GM12892 (cell line): Measurements from ENCODE around the gene RBP5.

Experiments used
- DNase-seq: peaks from one replicate; pipeline ENCODE4 v3.0.0; 2011; ENCODE audit not compliant: insufficient read length
- FAIRE-seq: peaks from 2 replicates; lab custom pipeline; 2011; peaks lifted over from hg19 to GRCh38; lab: Jason Lieb, UNC
- POLR2A ChIP-seq: IDR thresholded peaks from 2 replicates; pipeline ENCODE4 v1.6.1; 2011; ENCODE audit warnings: low read depth, low read length, control low read depth
- POLR2AphosphoS5 ChIP-seq: IDR thresholded peaks from 2 replicates; pipeline ENCODE4 v1.6.1; 2011; ENCODE audit warnings: low read depth, low read length, control low read depth
- TAF1 ChIP-seq: IDR thresholded peaks from 2 replicates; pipeline ENCODE4 v1.6.1; 2011; ENCODE audit warnings: low read depth, mild to moderate bottlenecking, control low read depth, low read length, borderline replicate concordance

RBP5 gene

GRCh38 chr12:7130701-7131501 is 2.2 kb upstream of the RBP5 start:
- DNase-seq (no peak), FAIRE-seq (peak; percentile 92)
- no peak for TF ChIP-seq POLR2A
- no peak for TF ChIP-seq POLR2AphosphoS5
- no peak for TF ChIP-seq TAF1

GRCh38 chr12:7129872-7130691 is 1.4 kb upstream of the RBP5 start, which contains the start of gene CLSTN3:
CLSTN3 (plus strand) TSS chr12:7130371; CDS start chr12:7130649, 278 bp downstream.
- no peak for TF ChIP-seq POLR2AphosphoS5
- FAIRE-seq: peak; percentile 97
- peak; percentile 100 for DNase-seq

- TF ChIP-seq POLR2AphosphoS5 (no peak), TAF1 (no peak), POLR2A (no peak)
- DNase-seq: no peak
- no peak for FAIRE-seq
Observed at GRCh38 chr12:7129287-7129871, 690 bp upstream of the RBP5 start.

GRCh38 chr12:7127916-7128626 is 618 bp downstream of the RBP5 start:
- FAIRE-seq (no peak), DNase-seq (no peak)
- no peak for TF ChIP-seq POLR2A
- no peak for TF ChIP-seq TAF1
- TF ChIP-seq POLR2AphosphoS5: no peak

GRCh38 chr12:7125632-7126227 is 3.0 kb downstream of the RBP5 start:
- FAIRE-seq (no peak), DNase-seq (no peak)
- TF ChIP-seq TAF1 (no peak), POLR2AphosphoS5 (no peak), POLR2A (no peak)

- no peak for TF ChIP-seq POLR2A
- no peak for FAIRE-seq
- DNase-seq: no peak
Observed at GRCh38 chr12:7123806-7124522, 4.7 kb downstream of the RBP5 start.

- DNase-seq (no peak), FAIRE-seq (no peak)
- no peak for TF ChIP-seq POLR2AphosphoS5
- TF ChIP-seq POLR2A: no peak
- TF ChIP-seq TAF1: no peak
Observed at GRCh38 chr12:7122811-7123769, 5.6 kb downstream of the RBP5 start.

- DNase-seq (no peak), FAIRE-seq (no peak)
- TF ChIP-seq POLR2AphosphoS5 (no peak), POLR2A (no peak), TAF1 (no peak)
Observed at GRCh38 chr12:7121324-7121723, 7.4 kb downstream of the RBP5 start.

GRCh38 chr12:7120166-7120565 is 8.5 kb downstream of the RBP5 start:
- TF ChIP-seq POLR2A: no peak
- no peak for TF ChIP-seq TAF1
- no peak for TF ChIP-seq POLR2AphosphoS5
- FAIRE-seq: no peak
- no peak for DNase-seq

- TF ChIP-seq TAF1 (no peak), POLR2A (no peak), POLR2AphosphoS5 (no peak)
- DNase-seq (no peak), FAIRE-seq (no peak)
Observed at GRCh38 chr12:7118881-7119280, 9.8 kb downstream of the RBP5 start.
